Effector CD4-positive, alpha-beta T cell (primary cell): Measurements from ENCODE around the gene CCDC186.

Experiments used
- DNase-seq: peaks from one replicate; pipeline ENCODE4 v3.0.0-alpha.2; 2020
- total RNA-seq: gene quantifications from one replicate; lab custom pipeline; 2026; lab: John Stamatoyannopoulos, UW

CCDC186 gene
- 106 reads per million, percentile 84 among the genes with 10 or more reads in this experiment for total RNA-seq

DNA sequence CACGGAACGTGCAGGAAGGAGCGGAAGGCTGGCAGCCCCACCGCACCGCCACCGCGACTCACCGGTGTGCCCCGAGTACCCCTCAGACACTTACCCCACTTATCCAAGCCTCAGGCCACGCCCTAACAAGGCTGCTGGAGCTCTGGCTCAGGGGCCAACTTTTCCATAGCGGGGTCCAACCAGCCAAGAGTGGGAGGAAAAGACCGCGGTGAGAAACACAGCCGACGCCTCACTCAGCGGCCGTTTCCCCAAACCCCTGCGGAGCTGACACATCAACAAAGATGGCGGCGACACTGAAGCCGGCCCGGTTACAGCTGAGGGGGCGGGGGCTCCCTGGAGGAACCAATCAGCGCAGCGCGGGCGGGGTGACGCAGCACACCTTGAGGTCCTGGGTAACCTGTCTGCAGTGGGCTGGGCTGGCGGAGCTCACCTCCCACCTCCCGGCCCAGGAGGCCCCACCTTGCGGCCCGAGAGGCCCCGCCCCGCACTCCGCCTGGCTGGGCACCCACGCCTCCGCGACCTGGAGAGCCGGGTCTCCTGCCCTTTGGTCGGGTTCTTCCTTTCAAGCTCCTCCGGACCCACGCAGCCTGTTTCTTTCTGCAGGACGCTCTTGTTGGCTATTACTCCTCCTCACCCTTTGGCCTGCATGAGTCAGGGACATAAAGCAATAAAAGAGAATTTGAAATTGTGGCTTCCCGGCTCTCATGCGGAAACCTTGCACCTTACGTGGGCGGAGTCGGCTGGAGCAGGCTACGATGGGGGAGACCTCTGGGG lies at the start of gene CCDC186:
TSS of gene CCDC186 (minus strand) at position 283 of the 774 bp plus-strand sequence. CDS start 10,935 bp downstream, outside the sequence.
- peak; percentile 98 for DNase-seq

DNA sequence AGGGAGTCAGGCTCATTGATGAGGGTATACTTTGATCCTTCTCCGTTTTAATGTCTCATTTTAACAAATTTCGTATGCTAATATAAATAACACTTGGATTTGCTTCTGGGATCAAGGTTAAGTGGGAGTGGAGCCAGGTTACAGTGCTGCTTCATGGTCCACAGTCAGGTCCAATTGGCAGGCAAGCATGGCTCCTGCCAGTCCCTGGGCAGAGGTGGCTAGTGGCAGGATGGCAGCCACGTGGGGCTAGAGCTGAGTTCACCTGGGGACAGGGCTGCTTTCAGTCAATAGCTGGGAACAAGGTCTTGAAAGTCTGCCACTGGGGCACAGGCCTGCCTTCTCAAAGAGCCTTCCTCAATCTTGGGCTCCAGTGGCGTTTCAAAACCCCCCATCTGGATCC lies 49.1 kb upstream of the CCDC186 start:
- no peak for DNase-seq

DNA sequence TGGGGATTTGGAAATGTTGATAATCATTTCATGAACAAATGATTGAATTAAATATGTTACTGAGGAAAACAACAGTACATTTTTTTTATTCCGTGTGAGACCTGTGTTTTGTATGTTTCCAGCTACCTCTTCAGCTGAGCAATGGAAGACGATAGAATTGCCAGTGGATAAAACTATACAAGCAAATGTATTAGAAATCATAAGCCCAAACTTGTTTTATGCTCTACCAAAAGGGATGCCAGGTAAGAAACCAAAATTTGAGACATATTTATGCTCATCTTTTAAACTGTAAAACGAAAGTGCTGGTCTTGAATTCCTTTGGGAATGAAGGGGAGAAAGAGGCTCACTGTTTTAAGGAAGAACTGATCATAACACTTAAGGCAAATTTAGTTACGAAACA lies 47.2 kb upstream of the CCDC186 start:
- DNase-seq: no peak

DNA sequence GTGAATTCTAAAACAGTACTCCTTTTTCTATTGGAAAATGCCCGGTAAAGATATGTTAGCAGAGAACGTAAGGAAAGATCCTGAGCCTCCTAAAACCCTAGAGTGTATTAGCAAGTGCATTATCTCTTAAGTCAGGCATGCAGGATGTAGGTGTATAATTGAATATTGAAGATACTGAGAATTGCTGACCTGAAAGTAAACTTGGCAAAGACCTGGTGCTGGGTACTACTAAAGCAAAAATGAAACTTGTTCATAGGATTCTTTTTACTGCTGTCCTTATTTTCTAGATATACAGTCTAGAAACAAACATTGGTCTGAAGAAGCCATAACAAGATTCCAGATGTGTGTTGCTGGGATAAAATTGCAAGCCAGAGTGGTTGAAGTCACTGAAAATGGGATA lies 46.3 kb upstream of the CCDC186 start:
- DNase-seq: no peak

DNA sequence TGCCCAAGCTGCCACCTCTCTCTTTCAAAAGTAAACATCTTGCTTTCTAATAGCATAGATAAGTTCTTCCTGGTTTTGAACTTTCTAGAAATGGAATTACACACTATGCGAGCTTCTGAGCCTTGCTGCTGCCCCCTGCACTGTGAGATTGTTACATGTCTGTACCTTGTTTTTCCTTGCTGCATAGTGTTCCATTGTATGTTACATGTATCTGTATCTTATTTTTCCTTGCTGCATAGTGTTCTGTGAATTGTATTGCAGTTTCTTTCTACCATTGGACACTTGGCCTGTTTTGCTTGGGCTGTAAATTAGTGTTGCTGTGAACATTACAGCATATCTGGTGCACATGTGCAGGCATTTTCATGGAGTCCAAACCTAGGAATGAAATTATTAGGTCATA lies 41.0 kb upstream of the CCDC186 start:
- no peak for DNase-seq

DNA sequence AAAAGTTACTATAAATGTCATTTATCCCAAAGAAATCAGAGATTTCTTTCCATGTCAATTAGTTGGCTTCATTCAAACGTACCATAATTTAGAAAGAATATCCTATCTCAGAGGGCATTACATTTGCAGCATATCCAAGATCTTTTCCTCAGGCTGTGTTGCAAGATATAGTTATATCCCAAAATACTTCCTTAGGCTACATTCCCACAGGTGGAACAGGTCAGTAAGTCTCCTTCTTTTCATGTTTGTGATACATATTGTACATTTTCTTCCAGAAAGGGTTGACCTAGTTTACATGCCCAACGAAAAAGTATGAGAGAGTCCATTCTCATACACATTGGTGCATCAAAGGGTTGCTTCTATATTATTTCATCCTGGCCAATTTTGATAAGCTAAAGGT lies 38.1 kb upstream of the CCDC186 start:
- no peak for DNase-seq

DNA sequence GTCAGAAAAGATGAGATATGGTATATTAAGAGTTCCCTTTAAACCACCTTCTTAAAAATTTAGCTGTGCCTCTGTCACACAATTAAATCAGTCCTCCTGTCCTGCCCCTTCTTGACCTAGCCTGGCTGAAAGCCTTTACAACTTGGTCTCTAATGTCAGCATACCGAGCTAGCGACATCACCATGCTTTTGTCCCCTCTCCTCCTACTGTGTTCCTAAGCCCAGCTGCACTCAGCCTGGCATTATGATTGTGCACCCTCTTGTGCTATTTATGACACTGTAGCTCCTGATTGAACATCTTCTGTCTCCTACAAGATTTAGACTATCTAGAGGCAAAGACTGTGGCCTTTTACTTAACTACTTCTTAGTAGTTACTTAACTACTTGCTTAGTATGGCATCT lies 34.3 kb upstream of the CCDC186 start:
- no peak for DNase-seq

DNA sequence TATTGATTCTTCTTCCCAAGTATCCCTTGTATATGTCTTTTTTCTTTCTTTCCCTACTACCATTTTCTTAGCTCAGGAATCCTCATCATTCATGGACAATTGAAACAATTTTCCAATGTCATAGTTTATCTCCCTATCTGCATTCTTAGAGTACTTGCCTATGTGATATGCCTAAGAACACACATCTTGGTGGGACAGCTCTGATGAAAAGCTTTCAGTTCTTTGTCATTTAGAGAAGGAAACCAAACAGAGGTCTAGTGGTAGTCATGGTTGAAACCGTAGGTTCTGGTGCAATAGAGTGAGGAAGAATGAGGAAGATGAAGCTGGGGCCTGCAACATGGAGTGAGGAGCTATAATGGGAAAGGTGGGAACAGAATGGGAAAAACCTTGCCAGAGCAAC lies 33.3 kb upstream of the CCDC186 start:
- DNase-seq: no peak

DNA sequence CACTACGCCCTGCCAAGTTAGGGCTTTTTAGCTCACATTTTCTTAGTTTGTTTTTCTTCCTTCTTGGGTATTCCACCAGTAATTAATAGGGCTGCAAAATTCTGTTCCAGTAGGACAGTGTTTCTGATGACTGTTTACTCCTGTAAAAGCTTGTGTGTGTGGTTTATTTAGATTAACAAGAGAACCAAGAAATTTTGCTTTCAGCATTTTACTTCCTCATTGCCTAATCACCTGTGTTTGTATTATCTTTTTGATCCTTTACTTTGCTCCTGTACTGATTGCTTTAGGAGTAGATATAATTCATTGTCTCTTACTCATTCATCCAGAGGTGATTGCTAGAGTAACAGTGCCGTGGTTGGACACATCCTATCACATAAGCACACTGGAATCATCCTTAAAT lies 32.9 kb upstream of the CCDC186 start:
- no peak for DNase-seq

DNA sequence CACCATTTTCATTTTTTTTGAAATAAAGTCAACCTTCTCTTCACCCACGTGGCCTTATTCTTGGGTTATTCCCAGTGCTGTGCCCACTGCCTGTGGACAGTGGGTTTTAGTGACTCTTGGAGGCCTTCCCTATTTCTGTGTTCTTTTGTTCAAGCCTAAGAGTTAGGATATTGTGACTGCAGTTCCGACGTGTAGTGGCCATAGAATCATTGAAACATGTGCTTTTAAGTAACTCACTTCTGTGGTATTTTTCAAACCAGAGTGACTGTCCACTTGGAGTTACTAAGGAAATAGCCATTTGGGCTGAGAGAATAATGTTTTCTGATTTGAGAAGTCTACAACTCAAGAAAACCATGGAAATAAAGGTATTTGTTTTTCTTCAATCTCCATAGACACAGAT lies 28.8 kb upstream of the CCDC186 start:
- DNase-seq: no peak

DNA sequence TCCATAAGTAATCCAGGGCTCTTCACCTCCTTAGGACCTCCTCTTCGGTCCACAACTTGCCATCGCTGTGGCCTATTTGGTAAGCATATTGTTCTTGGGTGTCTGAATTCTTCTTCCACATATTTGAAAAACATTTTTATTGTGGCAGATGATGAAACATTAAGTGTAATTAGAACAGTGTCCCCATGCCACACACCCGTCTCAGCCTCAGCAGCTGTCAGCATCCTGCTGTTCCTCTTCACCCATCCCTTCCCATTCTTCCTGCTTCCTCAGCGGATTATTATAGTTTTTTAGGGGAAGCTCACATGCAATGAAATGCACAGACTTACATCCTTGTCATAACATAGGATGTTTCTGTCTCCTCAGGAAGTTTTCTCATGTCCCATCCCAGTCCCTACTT lies 25.2 kb upstream of the CCDC186 start:
- DNase-seq: no peak

DNA sequence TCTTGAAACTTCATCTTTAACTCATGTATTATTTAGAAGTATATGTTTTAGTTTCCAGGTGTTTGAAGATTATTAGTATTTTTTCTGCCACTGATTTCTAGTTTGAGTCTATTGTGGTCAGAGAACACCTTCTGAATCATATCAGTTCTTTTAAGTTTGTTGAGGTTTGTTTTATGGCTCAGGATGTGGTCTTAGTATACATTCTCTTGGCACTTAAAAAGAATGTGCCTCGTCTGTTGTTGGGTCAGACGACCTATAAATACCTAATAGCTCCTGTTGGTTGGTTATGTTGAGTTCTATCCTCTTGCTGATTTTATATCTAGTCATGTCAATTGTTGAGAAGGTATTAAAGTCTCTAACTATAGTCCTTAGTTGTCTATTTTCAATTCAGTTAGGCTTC lies 21.1 kb upstream of the CCDC186 start:
- DNase-seq: no peak

DNA sequence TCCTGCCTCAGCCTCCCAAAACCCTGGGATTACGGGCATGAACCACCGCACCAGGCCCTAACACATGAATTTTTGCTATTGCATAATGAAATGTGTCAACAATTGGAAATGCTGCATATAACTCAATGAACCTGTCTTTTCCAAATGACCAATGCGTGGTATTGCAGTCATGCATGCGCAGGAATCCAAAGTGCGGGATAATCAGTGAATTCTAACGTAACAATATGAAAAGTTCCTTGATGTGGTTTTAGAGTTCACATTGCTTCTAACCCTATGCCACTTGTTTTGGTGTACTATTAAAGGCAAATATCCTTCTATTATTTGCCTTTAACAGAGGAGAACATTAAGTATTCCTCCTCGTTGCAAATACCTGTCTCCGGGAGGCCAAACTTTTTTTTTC lies 15.7 kb upstream of the CCDC186 start:
- DNase-seq: no peak

DNA sequence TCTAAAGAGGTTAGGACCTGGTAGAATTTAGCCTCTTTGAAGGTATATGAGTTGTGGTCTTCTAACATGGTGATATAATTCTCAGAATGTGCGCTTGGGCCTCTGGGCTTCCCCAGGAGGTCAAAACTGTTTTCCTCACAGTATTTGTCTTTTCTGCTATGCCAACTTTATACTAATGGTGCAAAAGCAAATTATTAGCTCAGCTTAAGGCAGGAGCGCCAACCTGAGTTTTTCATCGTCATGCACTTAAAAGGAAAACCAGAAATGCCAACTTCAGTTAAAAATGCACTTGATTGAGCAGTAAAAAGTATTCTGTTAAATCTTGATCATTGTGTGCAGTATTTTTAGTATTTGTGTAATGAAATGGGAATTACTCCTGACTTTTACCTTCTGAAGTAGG lies 14.9 kb upstream of the CCDC186 start:
- DNase-seq: no peak

DNA sequence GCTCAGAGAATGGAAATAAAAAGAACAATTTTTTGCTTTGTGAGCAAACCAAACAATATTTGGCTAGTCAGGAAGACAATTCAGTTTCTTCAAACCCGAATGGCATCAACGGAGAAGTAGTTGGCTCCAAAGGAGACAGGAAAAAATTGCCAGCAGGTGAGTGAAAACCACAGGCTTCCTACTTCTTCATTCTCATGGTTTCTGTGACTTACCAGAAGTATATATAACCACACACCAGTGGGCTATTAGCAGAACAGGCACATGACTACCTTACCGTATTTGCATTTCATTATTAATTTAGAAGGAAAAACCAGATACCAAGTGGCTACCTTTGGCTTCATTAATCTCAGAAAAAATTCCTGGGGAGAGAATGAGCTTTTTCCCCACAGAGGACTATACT lies 14.0 kb upstream of the CCDC186 start:
- no peak for DNase-seq

DNA sequence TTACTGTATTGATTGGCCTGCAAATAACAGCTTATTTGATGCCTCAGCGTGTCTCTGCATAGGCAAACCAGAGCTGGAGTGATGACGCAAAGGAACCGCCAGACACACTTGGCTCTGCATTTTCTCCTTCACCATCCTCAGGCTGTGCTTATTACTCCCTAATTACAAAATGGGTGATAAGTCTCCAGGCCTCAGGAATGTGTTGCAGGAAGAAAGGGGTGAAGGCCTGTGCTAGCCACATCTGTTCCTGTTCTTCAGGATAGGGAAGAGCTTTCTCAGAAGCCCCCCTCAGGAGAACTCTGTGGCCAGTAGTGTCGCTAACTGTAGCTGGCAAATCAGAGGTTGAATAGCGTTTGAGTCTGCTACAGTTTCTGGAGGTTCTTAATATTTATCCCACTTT lies 10.3 kb upstream of the CCDC186 start:
- DNase-seq: no peak

DNA sequence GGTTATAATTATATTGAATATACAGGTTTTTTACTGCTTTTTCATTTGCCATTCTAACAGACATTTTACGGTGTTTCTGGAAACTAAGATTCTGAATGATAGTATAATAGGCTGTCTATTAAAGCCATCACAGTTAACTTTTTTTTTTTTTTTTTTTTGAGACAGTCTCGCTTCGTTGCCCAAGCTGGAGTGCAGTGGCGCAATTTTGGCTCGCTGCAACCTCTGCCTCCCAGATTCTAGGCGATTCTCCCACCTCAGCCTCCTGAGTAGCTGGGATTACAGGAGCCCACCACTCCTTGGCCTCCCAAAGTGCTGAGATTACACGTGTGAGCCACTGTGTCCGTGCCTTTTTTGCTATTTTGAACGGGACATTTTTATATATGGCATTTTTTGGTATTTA lies 9.6 kb upstream of the CCDC186 start:
- DNase-seq: no peak

DNA sequence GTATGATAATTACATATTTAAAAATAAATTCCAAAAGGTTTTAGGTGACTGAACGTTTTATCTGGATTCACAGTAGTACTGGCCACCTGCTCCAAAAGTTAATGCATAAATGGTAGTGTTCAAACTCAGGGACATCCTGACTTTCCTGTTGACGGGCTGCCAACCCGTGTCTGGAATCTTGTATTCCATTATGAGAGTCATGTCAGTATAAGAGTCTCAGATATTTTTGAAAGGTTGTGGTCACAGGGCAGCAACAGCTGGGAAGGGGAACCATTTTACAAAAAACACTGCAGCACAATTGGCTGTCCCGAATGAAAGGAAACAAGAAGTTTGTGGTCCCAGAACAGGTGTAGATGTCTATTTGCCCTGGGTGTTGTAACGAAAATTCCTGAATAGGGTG lies 8.0 kb upstream of the CCDC186 start:
- DNase-seq: no peak

DNA sequence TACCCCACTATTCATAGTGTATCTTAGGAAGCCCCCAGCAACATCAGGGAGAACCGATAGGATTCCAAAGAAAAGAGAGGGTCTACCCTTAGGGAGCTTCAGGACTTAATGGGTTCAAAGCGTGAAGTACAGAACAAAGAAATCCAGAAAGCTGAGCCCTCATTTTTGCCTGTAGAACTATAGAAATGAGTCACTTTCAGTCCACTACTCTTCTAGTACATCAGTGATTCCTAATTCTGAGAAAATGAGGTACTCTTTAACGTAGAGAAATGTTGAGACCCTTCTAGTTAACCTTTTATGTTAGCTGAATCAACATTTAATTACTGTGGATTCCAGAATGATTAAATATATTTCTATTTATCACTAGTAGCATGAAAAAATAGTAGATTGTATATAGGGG lies 6.9 kb upstream of the CCDC186 start:
- DNase-seq: no peak

DNA sequence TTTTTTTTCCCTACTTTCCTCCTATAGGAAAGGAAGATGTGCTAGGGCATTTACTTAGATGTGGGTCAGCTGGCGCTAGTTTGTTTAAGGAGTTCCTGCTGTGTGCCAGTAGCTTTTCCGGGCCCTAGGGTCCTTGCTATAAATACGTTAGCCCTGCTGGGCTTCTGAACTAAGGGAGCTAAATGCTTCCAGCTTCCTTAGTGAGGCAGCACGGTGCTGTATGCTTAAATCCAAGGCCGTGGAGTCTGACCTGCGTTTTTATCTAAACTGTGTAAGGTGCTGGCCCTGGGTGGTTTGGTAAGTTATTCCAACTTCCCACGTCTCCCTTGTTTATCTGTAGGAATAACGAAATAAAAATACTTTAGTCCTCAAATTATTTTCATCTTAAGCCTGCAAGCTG lies 5.7 kb upstream of the CCDC186 start:
- no peak for DNase-seq

DNA sequence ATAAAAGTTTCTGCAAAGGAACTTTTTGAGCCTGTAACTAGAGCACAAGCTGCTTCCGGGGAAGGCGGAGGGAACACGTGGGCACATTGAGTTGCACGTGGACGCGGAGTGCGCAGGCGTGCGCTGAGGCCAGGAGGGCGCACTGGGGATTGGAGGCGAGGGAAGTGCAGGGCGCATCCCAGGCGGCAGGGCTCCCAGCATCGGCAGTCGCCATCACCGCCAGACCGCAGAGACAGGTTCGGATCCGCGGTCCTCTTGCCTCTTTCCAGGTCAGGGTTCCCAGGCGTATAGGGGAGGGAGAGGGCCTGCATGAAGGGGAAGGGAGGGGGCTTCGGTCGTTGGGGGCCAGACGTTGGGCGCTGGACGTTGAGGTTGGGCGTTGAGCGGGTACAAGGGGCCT lies 5.1 kb upstream of the CCDC186 start, which contains the start of gene TDRD1:
TSS of gene TDRD1 (plus strand) at position 206 of the 400 bp plus-strand sequence. CDS start 8,479 bp downstream, outside the sequence.
- no peak for DNase-seq

DNA sequence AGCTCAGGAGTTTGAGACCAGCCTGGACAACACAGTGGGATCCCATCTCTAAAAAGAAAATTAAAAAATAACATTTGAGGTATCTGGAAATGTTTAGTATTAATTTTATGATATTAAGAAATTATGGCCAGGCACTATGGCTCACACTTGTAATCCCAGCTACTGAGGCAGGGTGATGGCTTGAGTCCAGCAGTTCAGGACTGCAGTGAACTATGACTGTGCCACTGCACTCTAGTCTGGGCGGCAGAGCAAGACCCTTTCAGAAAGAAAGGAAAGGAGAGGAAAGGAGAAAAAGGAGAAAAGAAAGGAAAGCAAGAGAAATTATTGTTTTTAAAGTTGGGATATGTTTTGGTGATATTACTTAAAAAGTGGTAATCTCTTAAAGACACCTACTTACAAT lies 2.5 kb upstream of the CCDC186 start:
- DNase-seq: no peak

DNA sequence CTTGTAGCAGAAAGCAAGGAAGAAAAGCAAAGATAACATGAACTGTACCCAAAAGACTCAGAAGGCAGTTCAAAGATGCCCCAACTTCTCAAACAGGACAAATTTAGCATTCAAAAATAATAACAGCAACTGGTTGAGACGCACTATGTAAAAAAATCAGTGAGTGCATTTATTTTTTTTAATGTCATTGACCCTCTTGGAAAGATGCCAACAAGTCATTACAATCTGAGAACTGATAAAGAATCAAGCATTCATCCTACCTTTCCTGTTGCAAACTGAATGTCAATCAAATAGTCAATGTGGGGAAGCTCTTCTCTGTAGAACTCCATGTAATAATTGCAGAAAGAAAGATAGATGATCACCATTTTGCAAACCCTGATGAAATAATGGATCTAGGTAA lies 1.7 kb upstream of the CCDC186 start:
- no peak for DNase-seq

DNA sequence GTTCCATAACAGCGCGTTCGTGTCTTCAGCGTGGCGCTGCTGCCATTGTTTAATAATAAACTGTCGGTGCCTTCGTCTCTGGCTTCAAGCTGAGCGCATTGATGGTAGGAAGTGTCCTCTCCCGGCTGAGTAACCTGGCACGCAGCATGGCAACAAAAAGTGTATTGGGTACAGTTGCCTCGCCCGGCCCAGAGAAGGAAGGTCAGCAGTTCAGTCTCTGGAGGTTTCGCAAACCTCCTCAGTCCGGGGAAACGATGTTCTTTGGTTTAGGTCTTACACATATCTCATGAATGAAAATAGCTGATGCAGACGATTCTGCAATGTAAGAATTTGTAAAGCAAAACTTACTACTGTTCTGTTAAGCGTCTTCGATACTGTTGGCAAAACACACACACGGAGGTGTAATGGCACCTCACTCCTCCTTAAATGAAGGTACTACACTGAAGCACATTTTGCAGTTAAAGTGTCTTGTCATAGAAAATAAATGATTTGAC lies 739 bp upstream of the CCDC186 start:
- no peak for DNase-seq

DNA sequence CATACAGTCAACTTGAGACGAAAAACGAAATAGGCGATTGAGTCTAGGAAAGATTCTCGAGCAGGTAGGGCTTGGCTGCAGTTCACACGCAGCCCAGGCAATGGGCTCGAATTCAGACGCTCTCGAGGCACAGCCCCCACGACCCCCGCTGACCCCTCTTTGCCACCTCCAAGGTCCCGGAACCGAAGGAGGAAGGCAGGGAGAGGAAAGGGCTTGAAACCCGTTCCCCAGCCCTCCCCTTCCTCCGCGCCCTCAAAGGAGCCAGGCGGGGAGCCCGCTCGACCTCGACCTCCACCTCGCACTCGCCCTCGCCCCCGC lies 441 bp downstream of the CCDC186 start:
- DNase-seq: no peak
